Effector memory CD4-positive, alpha-beta T cell (primary cell): Measurements from ENCODE around the gene KCND2.

Experiments used
- DNase-seq, 3 donors: peaks; one replicate each; pipeline ENCODE4 v3.0.0-alpha.2; 2020
- H3K27ac ChIP-seq: 2 replicates; pipeline ENCODE4 v1.7.0; 2013; ENCODE audit warnings: mild to moderate bottlenecking, low read length, moderate library complexity; ENCODE audit not compliant: insufficient read depth, poor library complexity, severe bottlenecking
- H3K27me3 ChIP-seq: replicated peaks from 2 replicates; pipeline ENCODE4 v1.7.0; 2013; ENCODE audit warnings: mild to moderate bottlenecking, low read length; ENCODE audit not compliant: insufficient read depth, control insufficient read depth, poor library complexity, severe bottlenecking
- H3K36me3 ChIP-seq: 2 replicates; pipeline ENCODE4 v1.7.0; 2013; ENCODE audit warnings: mild to moderate bottlenecking, low read length, moderate library complexity; ENCODE audit not compliant: control insufficient read depth, insufficient read depth
- H3K4me1 ChIP-seq: 2 replicates; pipeline ENCODE4 v1.7.0; 2013; ENCODE audit warnings: low read length, mild to moderate bottlenecking; ENCODE audit not compliant: control insufficient read depth, insufficient read depth, poor library complexity, severe bottlenecking
- H3K4me3 ChIP-seq: 2 replicates; pipeline ENCODE4 v1.7.0; 2013; ENCODE audit warnings: low read length, low read depth, mild to moderate bottlenecking; ENCODE audit not compliant: insufficient read depth, poor library complexity, severe bottlenecking
- H3K9me3 ChIP-seq: 2 replicates; pipeline ENCODE4 v1.7.0; 2013; ENCODE audit warnings: mild to moderate bottlenecking, low read length, moderate library complexity; ENCODE audit not compliant: control insufficient read depth

Gene KCND2

GRCh38 chr7:120473352-120473751 lies 200.4 kb downstream of the KCND2 start:
- no peaks in the 10 kb centered on the region for H3K9me3 ChIP-seq
- H3K4me1 ChIP-seq, result no peaks in the 10 kb centered on the region
- no peak for DNase-seq
- H3K27me3 ChIP-seq, result no peaks in the 10 kb centered on the region
- no peak overlapping the region for H3K4me3 ChIP-seq
- no peaks in the 10 kb centered on the region for H3K36me3 ChIP-seq
- H3K27ac ChIP-seq, result no peak overlapping the region

DNA sequence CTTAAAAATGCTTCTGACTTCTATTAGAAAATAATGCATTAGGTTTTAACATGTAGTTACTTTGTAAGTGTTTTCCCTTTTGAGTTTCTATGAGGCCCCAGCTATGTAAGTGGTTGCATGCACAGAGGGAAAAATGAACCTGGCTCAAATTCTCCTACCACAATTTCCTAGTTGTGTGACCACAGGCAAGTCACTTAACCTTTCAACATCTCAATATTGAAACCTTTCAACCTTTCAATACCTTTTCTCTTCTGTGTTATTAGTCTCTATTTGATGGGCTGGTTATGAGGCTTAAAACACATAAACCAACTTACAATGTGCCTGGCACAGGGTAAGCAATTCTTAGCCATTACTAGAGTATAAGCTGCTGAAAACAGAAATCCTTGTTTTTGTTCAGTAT lies 203.0 kb downstream of the KCND2 start:
- Histone ChIP-seq H3K27me3 (no peaks in the 10 kb centered on the region), H3K4me3 (no peak overlapping the region), H3K9me3 (no peaks in the 10 kb centered on the region), H3K36me3 (no peaks in the 10 kb centered on the region), H3K4me1 (no peaks in the 10 kb centered on the region), H3K27ac (no peak overlapping the region)
- no peak for DNase-seq

DNA sequence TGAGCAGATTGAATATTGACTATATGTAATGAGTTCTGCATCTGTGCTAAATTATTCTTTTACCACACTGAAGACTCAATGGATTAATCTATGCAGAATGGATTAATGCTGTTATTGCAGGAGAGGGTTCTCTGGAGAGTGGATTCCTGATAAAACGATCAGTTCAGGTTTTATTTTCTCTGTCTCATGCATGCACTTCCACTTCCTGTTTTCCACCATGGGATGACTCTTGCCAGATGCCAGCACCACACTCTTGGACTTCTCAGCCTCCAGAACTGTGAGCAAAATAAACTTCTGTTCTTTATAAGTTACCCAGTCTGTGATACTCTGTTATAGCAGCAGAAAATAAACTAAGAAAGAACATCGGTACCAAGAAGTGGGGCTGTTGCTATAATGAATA lies 207.5 kb downstream of the KCND2 start:
- Histone ChIP-seq H3K27me3 (no peaks in the 10 kb centered on the region), H3K27ac (no peak overlapping the region), H3K4me1 (no peaks in the 10 kb centered on the region), H3K4me3 (no peak overlapping the region), H3K36me3 (no peaks in the 10 kb centered on the region), H3K9me3 (no peaks in the 10 kb centered on the region)
- no peak for DNase-seq

GRCh38 chr7:120480930-120481329 lies 208.0 kb downstream of the KCND2 start:
- DNase-seq, result no peak
- Histone ChIP-seq H3K4me1 (no peaks in the 10 kb centered on the region), H3K27ac (no peak overlapping the region), H3K4me3 (no peak overlapping the region), H3K9me3 (no peaks in the 10 kb centered on the region), H3K36me3 (no peaks in the 10 kb centered on the region), H3K27me3 (no peaks in the 10 kb centered on the region)

- DNase-seq, result no peak
- Histone ChIP-seq H3K27me3 (no peaks in the 10 kb centered on the region), H3K9me3 (no peaks in the 10 kb centered on the region), H3K4me3 (no peak overlapping the region), H3K36me3 (no peaks in the 10 kb centered on the region), H3K4me1 (no peaks in the 10 kb centered on the region), H3K27ac (no peak overlapping the region)
Measured at GRCh38 chr7:120486164-120486563, 213.2 kb downstream of the KCND2 start.

GRCh38 chr7:120502132-120502531 lies 229.2 kb downstream of the KCND2 start:
- Histone ChIP-seq H3K4me3 (no peak overlapping the region), H3K9me3 (no peaks in the 10 kb centered on the region), H3K36me3 (no peaks in the 10 kb centered on the region), H3K27ac (no peak overlapping the region), H3K27me3 (no peaks in the 10 kb centered on the region), H3K4me1 (no peaks in the 10 kb centered on the region)
- DNase-seq, result no peak

GRCh38 chr7:120502825-120503224 lies 229.8 kb downstream of the KCND2 start:
- Histone ChIP-seq H3K36me3 (no peaks in the 10 kb centered on the region), H3K27ac (no peak overlapping the region), H3K27me3 (no peaks in the 10 kb centered on the region), H3K9me3 (no peaks in the 10 kb centered on the region), H3K4me1 (no peaks in the 10 kb centered on the region), H3K4me3 (no peak overlapping the region)
- DNase-seq, result no peak

DNA sequence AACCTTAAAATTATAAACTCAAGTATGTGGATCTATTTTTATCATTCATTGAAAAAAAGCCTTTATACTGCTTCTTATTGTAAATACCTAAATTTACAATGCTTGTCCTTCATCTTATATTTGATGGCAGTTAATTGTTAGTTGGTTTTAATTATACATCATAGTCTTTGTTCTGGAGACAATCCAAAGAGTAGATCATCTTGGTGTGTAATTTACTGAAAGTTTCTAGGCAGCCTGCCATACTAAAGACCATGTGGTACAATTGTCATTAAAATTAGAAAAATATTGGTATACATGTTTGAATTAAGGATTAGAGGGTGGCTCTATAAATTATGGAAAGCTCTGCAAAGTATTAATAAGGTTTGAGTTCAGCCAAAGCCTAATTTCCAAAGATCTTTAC lies 231.4 kb downstream of the KCND2 start:
- no peaks in the 10 kb centered on the region for H3K4me1 ChIP-seq
- H3K36me3 ChIP-seq, result no peaks in the 10 kb centered on the region
- no peaks in the 10 kb centered on the region for H3K27me3 ChIP-seq
- no peak overlapping the region for H3K27ac ChIP-seq
- no peaks in the 10 kb centered on the region for H3K9me3 ChIP-seq
- DNase-seq, result no peak
- no peak overlapping the region for H3K4me3 ChIP-seq

DNA sequence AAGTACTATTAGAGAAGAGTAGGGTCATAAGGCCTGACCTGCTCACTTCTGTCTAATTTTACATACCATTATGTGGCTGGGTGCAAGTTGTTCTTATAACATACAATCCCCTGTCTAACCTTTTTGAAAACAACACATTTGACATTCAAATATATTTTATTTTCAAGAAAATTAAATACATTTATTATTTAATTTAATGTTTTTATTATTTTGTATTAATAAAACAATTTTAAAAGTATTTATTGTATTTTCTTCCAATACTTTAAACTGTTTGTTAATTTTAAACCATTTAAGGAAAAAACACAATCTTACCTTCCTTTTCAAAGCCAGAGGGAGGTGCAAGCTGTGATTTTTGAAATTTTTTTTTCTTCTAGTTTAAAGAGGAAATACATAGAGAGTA lies 232.8 kb downstream of the KCND2 start:
- Histone ChIP-seq H3K27me3 (no peaks in the 10 kb centered on the region), H3K4me3 (no peak overlapping the region), H3K4me1 (no peaks in the 10 kb centered on the region), H3K27ac (no peak overlapping the region), H3K36me3 (no peaks in the 10 kb centered on the region), H3K9me3 (no peaks in the 10 kb centered on the region)
- DNase-seq, result no peak

GRCh38 chr7:120512701-120513100 lies 239.7 kb downstream of the KCND2 start:
- no peak for DNase-seq
- Histone ChIP-seq H3K4me3 (no peak overlapping the region), H3K9me3 (no peaks in the 10 kb centered on the region), H3K27me3 (no peaks in the 10 kb centered on the region), H3K36me3 (no peaks in the 10 kb centered on the region), H3K4me1 (no peaks in the 10 kb centered on the region), H3K27ac (no peak overlapping the region)

DNA sequence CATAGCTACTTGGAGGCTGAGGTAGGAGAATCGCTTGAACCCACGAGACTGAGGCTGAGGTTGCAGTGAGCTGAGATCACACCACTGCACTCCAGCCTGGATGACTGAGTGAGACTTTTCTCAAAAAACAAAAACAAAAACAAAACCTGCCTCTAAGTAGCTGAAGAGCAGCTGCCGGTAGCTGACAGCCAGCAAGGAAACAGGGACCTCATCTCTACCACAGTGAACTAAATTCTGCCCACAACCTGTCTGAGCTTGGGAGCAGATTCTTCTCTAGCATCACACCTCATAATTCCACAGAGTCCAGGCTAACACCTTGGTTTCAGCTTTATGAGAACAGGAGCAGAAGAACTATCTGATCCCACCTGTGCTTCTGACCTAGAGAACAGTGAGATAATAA lies 246.2 kb downstream of the KCND2 start:
- H3K27me3 ChIP-seq, result no peaks in the 10 kb centered on the region
- H3K4me1 ChIP-seq, result no peaks in the 10 kb centered on the region
- H3K27ac ChIP-seq, result no peak overlapping the region
- DNase-seq, result no peak
- H3K9me3 ChIP-seq, result no peaks in the 10 kb centered on the region
- no peaks in the 10 kb centered on the region for H3K36me3 ChIP-seq
- no peak overlapping the region for H3K4me3 ChIP-seq
